ENCODE results near the gene ZSCAN23.
"Not testable (repeated sequence)": the region's sequence is repeated elsewhere in the genome, so short reads cannot be mapped to it uniquely, and the experiment has no call there.

ZSCAN23 gene

DNA sequence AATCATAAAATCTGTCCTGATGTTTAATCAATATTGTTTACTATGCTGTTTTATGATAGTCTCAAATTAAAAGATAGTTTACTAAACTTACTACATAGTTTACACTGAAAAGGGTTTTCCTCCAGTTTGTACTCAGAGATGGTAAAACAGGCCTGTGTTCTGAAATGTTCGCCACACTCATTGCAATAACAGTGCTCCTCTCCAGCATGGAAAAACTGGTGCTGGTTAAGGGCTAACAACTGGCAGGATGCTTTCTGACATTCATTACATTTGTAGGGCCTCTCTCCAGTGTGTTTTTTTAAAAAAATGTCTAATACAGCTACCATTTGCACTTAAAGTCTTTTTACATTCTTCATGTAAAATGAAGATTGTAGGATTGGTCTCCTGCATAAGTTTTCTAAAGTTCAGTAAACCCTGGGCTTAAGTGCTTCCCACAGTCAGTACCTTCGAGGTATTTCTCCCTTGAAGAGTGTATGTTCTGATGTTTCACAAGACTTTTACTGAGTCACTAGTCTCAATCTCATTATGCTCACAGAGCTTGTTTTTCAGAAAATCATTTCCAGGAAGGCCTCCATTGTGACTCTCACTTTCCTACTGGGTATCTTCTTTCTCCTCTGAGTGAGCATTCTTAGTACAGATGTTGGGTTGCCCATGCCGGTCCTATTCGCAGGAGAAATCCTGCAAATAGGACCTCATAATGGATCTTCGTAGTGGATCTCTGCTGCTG, 35.1 kb downstream of the ZSCAN23 start:
- TF ChIP-seq, protein P1, sequence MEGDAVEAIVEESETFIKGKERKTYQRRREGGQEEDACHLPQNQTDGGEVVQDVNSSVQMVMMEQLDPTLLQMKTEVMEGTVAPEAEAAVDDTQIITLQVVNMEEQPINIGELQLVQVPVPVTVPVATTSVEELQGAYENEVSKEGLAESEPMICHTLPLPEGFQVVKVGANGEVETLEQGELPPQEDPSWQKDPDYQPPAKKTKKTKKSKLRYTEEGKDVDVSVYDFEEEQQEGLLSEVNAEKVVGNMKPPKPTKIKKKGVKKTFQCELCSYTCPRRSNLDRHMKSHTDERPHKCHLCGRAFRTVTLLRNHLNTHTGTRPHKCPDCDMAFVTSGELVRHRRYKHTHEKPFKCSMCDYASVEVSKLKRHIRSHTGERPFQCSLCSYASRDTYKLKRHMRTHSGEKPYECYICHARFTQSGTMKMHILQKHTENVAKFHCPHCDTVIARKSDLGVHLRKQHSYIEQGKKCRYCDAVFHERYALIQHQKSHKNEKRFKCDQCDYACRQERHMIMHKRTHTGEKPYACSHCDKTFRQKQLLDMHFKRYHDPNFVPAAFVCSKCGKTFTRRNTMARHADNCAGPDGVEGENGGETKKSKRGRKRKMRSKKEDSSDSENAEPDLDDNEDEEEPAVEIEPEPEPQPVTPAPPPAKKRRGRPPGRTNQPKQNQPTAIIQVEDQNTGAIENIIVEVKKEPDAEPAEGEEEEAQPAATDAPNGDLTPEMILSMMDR (IDR thresholded peaks at IDR 0.05; ENCODE audit: low read depth, low read length): no peak
- no peak overlapping the region for H3K4me3 ChIP-seq (ENCODE audit: low read depth, low read length)

DNA sequence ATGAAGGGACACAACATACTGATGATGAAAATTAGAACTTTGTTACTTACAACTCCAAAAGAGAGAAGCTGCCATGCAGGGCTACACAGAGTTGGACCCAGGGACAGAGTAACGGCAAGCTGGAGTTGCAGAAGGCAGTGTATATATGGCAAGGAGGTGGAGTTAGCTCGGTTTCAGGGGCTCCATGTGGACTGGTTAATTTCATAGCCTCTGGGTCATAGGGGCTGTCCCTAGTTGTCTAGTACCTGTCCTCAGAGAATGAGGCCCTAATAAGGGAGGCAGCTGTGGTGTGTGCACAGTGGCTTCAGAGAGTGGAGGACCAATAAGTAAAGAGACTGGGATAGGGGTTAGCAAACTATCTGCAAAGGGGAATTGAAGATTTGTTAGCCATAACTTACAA, 35.9 kb downstream of the ZSCAN23 start:
- TF ChIP-seq, protein P1 (IDR thresholded peaks at IDR 0.05; ENCODE audit: low read depth, low read length): no peak
- H3K4me3 ChIP-seq (ENCODE audit: low read depth, low read length): no peak overlapping the region

DNA sequence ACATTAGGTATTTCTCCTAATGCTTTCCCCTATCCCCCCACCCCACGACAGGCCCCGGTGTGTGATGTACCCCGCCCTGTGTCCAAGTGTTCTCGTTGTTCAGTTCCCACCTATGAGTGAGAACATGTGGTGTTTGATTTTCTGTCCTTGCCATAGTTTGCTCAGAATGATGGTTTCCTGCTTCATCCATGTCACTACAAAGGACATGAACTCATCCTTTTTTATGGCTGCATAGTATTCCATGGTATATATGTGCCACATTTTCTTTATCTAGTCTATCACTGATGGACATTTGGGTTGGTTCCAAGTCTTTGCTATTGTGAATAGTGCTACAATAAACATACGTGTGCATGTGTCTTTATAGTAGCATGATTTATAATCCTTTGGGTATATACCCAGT, 39.4 kb downstream of the ZSCAN23 start:
- H3K4me3 ChIP-seq (ENCODE audit: low read depth, low read length): not testable (repeated sequence)

DNA sequence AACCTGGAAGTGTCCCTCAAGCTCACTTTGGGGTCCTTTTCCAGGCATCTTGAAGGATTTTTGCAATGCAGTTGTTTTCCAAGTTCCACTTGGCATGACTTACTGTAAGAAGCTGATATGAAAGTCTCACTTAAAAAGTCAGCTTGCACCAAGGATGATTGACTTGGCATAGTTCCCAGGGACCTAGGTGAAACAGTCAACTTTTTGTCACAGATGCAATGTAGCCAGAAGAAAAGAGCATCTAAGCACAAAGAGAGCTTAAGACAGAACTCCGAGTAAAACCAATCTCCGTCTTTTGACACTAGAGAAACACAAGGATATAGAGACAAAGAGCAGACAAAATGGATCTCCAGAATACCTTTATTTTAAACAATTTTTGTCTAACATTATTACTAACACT, 41.1 kb downstream of the ZSCAN23 start:
- TF ChIP-seq, protein P1 (IDR thresholded peaks at IDR 0.05; ENCODE audit: low read depth, low read length): no peak
- H3K4me3 ChIP-seq (ENCODE audit: low read depth, low read length): no peak overlapping the region

DNA sequence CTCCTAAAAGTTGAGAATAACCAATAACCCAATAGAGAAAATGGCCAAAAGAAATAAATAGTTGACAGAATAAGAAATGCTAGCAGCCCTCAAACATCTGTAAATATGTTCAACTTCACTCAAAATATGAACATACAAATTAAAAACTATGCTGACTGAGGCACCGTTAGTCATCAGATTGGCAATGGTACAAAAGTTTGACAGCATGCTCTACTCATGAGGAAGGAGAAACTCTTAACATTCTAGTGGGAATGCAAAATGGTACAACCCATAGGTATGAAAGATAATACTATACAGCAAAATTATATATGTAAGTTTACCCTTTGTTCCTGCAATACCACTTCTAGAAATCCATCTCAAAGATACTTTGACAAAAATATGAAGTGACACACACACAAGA, 42.1 kb downstream of the ZSCAN23 start:
- H3K4me3 ChIP-seq (ENCODE audit: low read depth, low read length): no peak overlapping the region
- TF ChIP-seq, protein P1 (IDR thresholded peaks at IDR 0.05; ENCODE audit: low read depth, low read length): no peak

DNA sequence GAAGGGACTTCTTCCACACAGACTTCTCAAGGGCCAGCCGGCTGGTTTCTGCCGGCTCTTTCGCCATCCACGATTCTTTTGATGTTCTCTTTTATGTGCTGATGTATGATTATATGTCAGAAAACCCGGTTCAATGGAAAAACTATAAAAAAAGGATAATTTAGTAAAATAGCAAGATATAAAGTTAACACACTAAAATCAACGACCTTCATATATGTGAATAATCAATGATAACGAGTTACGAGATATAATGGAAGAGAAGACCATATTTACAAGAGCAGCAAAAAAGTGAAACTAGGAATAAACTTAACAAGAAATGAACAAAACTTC, 43.2 kb downstream of the ZSCAN23 start:
- H3K4me3 ChIP-seq (ENCODE audit: low read depth, low read length): peak overlapping the region; percentile 97
- TF ChIP-seq, protein P1 (IDR thresholded peaks at IDR 0.05; ENCODE audit: low read depth, low read length): no peak

DNA sequence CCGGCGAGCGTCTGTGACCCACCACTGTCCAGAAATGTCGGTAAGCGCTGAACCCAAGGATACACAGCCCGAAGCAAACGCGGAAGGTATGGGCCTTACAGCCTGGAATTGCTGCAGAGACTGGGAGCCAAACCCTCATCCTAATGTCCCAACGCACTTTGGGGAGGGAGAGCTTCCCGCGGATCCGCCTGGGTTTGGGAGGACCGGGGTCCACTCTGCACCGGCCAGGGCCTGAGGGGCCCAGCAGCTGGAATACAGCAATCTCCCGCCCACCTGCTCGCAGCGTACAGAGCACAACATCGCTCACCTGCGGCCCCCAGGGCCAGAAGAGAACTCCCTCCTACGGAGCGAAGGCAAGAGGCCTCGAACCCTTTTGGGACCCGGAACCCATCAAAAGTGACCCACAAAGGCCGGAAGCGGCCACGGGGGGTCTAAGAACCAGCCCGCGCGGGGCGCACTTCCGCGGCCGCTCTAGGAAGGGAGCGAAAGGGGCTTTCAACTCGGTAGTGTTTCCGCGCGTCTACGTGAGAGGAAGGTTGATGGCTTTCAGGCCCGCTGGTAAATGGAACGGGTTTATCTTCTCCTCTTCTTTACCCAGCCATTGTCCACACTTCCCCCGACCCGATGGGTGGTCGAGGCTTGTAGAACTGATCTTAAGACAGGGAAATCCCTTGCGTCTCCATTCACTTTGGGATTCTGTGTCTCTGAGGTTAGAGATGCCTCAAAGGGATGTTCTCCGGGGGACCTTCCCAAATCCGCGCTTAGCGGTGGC, 43.8 kb downstream of the ZSCAN23 start, which contains the start of gene ZSCAN12:
Gene ZSCAN12 (minus strand): TSS at position 398 of the 772 bp plus-strand sequence. CDS start 1,342 bp downstream, outside the sequence.
- peak within 1 kb of the TSS; percentile 97 for H3K4me3 ChIP-seq (ENCODE audit: low read depth, low read length)
- TF ChIP-seq, protein P1 (IDR thresholded peaks at IDR 0.05; ENCODE audit: low read depth, low read length): peak; percentile 52
